ENCODE results near the gene LTB4R. TPM values are rescaled to one million over a fixed set of nuclear protein-coding genes. Genes with fewer than 3 reads are reported as not detected.

LTB4R gene
- total and polyA plus RNA-seq, 4 donors, result 0.86 to 5.0 (median 2.5) TPM

DNA sequence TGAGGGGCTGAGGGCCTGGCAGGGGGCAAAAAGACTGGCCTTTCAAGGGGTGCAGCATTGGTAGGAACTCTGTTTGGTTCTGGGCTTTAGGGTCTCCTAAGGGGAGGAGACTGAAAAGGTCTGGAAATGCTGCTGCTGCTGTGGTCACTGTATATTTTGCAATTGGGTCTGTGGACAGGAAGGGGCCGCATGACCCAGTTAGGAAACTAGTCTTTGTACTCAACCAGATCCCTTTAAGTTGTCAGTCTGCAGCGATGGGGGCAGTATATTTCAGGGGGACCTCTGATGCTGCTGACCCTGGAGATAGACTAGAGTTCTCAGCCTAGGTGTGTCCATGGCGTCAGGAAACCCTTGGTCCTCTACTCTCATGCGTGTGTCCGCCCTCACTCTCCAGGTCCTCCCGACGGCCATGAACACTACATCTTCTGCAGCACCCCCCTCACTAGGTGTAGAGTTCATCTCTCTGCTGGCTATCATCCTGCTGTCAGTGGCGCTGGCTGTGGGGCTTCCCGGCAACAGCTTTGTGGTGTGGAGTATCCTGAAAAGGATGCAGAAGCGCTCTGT, 4.0 kb downstream of the LTB4R start:
- WGBS, result 84% methylated on average over 10 of the region's 10 CpGs

DNA sequence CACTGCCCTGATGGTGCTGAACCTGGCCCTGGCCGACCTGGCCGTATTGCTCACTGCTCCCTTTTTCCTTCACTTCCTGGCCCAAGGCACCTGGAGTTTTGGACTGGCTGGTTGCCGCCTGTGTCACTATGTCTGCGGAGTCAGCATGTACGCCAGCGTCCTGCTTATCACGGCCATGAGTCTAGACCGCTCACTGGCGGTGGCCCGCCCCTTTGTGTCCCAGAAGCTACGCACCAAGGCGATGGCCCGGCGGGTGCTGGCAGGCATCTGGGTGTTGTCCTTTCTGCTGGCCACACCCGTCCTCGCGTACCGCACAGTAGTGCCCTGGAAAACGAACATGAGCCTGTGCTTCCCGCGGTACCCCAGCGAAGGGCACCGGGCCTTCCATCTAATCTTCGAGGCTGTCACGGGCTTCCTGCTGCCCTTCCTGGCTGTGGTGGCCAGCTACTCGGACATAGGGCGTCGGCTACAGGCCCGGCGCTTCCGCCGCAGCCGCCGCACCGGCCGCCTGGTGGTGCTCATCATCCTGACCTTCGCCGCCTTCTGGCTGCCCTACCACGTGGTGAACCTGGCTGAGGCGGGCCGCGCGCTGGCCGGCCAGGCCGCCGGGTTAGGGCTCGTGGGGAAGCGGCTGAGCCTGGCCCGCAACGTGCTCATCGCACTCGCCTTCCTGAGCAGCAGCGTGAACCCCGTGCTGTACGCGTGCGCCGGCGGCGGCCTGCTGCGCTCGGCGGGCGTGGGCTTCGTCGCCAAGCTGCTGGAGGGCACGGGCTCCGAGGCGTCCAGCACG, 4.7 kb downstream of the LTB4R start:
- Histone ChIP-seq H3K27me3 (ENCODE audit: control insufficient read depth in 4 of 4, insufficient read depth in 4 of 4, low read length in 3 of 4) (no peaks in the 10 kb centered on the region), H3K4me3 (ENCODE audit: low read depth in 1 of 3, low read length in 3 of 3) (no peak overlapping the region), H3K4me1 (ENCODE audit: control insufficient read depth in 4 of 4, insufficient read depth in 4 of 4, low read length in 3 of 4) (peaks cover 6 to 20% (median 12%) of the 10 kb centered on the region in 4 donors)

More for the DNA sequence above, 4.0 kb downstream of the LTB4R start:
- no peak overlapping the region for H3K9ac ChIP-seq (ENCODE audit: low read depth in 1 of 2, low read length in 2 of 2)
- no peak for DNase-seq (ENCODE audit: low spot score)
- no peaks in the 10 kb centered on the region for H3K9me3 ChIP-seq (ENCODE audit: control insufficient read depth in 4 of 4, low read length in 3 of 4)
- H3K27me3 ChIP-seq (ENCODE audit: control insufficient read depth in 4 of 4, insufficient read depth in 4 of 4, low read length in 3 of 4), result no peaks in the 10 kb centered on the region
- H3K4me1 ChIP-seq (ENCODE audit: control insufficient read depth in 4 of 4, insufficient read depth in 4 of 4, low read length in 3 of 4), result peaks cover 8 to 26% (median 16%) of the 10 kb centered on the region in 4 donors
- H3K36me3 ChIP-seq (ENCODE audit: control insufficient read depth in 4 of 4, insufficient read depth in 3 of 4, low read depth in 1 of 4, low read length in 3 of 4), result no peaks in the 10 kb centered on the region
- TF ChIP-seq EGR1 (IDR thresholded peaks at IDR 0.05; ENCODE audit: low read depth in 2 of 2), result no peak
- TF ChIP-seq HNF4G (IDR thresholded peaks at IDR 0.05), result no peak
- no peak for TF ChIP-seq RAD21 (IDR thresholded peaks at IDR 0.05)
- TF ChIP-seq JUND (IDR thresholded peaks at IDR 0.05), result no peak
- no peak for TF ChIP-seq NR2F2 (IDR thresholded peaks at IDR 0.05)
- TF ChIP-seq, protein P1, sequence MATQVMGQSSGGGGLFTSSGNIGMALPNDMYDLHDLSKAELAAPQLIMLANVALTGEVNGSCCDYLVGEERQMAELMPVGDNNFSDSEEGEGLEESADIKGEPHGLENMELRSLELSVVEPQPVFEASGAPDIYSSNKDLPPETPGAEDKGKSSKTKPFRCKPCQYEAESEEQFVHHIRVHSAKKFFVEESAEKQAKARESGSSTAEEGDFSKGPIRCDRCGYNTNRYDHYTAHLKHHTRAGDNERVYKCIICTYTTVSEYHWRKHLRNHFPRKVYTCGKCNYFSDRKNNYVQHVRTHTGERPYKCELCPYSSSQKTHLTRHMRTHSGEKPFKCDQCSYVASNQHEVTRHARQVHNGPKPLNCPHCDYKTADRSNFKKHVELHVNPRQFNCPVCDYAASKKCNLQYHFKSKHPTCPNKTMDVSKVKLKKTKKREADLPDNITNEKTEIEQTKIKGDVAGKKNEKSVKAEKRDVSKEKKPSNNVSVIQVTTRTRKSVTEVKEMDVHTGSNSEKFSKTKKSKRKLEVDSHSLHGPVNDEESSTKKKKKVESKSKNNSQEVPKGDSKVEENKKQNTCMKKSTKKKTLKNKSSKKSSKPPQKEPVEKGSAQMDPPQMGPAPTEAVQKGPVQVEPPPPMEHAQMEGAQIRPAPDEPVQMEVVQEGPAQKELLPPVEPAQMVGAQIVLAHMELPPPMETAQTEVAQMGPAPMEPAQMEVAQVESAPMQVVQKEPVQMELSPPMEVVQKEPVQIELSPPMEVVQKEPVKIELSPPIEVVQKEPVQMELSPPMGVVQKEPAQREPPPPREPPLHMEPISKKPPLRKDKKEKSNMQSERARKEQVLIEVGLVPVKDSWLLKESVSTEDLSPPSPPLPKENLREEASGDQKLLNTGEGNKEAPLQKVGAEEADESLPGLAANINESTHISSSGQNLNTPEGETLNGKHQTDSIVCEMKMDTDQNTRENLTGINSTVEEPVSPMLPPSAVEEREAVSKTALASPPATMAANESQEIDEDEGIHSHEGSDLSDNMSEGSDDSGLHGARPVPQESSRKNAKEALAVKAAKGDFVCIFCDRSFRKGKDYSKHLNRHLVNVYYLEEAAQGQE (IDR thresholded peaks at IDR 0.05), result no peak
- TF ChIP-seq RXRA (IDR thresholded peaks at IDR 0.05), result no peak
- no peak for TF ChIP-seq SP1 (IDR thresholded peaks at IDR 0.05)
- TF ChIP-seq YY1 (IDR thresholded peaks at IDR 0.05), result no peak
- H3K27ac ChIP-seq (ENCODE audit: low read depth in 1 of 2, low read length in 2 of 2), result peak overlapping the region; percentile 4 to 48
- no peak overlapping the region for H3K4me3 ChIP-seq (ENCODE audit: low read depth in 1 of 3, low read length in 3 of 3)

More for the DNA sequence above, 4.7 kb downstream of the LTB4R start:
- no peak for TF ChIP-seq RXRA (IDR thresholded peaks at IDR 0.05)
- TF ChIP-seq, protein P2, sequence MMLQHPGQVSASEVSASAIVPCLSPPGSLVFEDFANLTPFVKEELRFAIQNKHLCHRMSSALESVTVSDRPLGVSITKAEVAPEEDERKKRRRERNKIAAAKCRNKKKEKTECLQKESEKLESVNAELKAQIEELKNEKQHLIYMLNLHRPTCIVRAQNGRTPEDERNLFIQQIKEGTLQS (IDR thresholded peaks at IDR 0.05), result no peak
- TF ChIP-seq, protein P3, sequence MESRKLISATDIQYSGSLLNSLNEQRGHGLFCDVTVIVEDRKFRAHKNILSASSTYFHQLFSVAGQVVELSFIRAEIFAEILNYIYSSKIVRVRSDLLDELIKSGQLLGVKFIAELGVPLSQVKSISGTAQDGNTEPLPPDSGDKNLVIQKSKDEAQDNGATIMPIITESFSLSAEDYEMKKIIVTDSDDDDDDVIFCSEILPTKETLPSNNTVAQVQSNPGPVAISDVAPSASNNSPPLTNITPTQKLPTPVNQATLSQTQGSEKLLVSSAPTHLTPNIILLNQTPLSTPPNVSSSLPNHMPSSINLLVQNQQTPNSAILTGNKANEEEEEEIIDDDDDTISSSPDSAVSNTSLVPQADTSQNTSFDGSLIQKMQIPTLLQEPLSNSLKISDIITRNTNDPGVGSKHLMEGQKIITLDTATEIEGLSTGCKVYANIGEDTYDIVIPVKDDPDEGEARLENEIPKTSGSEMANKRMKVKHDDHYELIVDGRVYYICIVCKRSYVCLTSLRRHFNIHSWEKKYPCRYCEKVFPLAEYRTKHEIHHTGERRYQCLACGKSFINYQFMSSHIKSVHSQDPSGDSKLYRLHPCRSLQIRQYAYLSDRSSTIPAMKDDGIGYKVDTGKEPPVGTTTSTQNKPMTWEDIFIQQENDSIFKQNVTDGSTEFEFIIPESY (IDR thresholded peaks at IDR 0.05), result no peak
- TF ChIP-seq SP1 (IDR thresholded peaks at IDR 0.05), result peak; percentile 55
- TF ChIP-seq, protein P4, sequence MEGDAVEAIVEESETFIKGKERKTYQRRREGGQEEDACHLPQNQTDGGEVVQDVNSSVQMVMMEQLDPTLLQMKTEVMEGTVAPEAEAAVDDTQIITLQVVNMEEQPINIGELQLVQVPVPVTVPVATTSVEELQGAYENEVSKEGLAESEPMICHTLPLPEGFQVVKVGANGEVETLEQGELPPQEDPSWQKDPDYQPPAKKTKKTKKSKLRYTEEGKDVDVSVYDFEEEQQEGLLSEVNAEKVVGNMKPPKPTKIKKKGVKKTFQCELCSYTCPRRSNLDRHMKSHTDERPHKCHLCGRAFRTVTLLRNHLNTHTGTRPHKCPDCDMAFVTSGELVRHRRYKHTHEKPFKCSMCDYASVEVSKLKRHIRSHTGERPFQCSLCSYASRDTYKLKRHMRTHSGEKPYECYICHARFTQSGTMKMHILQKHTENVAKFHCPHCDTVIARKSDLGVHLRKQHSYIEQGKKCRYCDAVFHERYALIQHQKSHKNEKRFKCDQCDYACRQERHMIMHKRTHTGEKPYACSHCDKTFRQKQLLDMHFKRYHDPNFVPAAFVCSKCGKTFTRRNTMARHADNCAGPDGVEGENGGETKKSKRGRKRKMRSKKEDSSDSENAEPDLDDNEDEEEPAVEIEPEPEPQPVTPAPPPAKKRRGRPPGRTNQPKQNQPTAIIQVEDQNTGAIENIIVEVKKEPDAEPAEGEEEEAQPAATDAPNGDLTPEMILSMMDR (IDR thresholded peaks at IDR 0.05; ENCODE audit: low read depth, low read length, missing input control), result peak; percentile 25
- peak in 1 of 2 donors; percentile 39 for TF ChIP-seq RAD21 (IDR thresholded peaks at IDR 0.05)
- peak; percentile 50 for TF ChIP-seq NR2F2 (IDR thresholded peaks at IDR 0.05)
- no peak for TF ChIP-seq GABPA (IDR thresholded peaks at IDR 0.05 in 1 of 2, conservative IDR thresholded peaks at IDR 0.05 in 1 of 2)
- Histone ChIP-seq H3K27ac (ENCODE audit: low read depth in 1 of 2, low read length in 2 of 2) (peak overlapping the region; percentile 4 to 21), H3K9ac (ENCODE audit: low read depth in 1 of 2, low read length in 2 of 2) (no peak overlapping the region), H3K9me3 (ENCODE audit: control insufficient read depth in 4 of 4, low read length in 3 of 4) (no peaks in the 10 kb centered on the region), H3K36me3 (ENCODE audit: control insufficient read depth in 4 of 4, insufficient read depth in 3 of 4, low read depth in 1 of 4, low read length in 3 of 4) (no peaks in the 10 kb centered on the region)
- 40% methylated on average over 70 of the region's 70 CpGs for WGBS
- DNase-seq (ENCODE audit: low spot score), result peak; percentile 63
